T-helper 2 cell (primary cell): Measurements from ENCODE around the gene PCDHGB5.
"Not testable (repeated sequence)": the region's sequence is repeated elsewhere in the genome, so short reads cannot be mapped to it uniquely, and the experiment has no call there.

Experiments
- DNase-seq, 5 experiments: peaks; one replicate each; pipeline versions ENCODE4 v3.0.0 to v3.0.0-alpha.2; 2012 to 2022

Gene PCDHGB5

GRCh38 chr5:141382469-141383294, 15.1 kb upstream of the PCDHGB5 start, which contains the start of gene PCDHGA7:
PCDHGA7 (plus strand) TSS chr5:141382742; CDS start chr5:141382900, 158 bp downstream.
- peak in 1 of 5 experiments; percentile 11 for DNase-seq

- no peak for DNase-seq
Measured at GRCh38 chr5:141383345-141383744, 14.4 kb upstream of the PCDHGB5 start.

- DNase-seq: no peak
Measured at GRCh38 chr5:141384471-141385267, 13.1 kb upstream of the PCDHGB5 start.

- peak in 1 of 5 experiments; percentile 30 for DNase-seq
Measured at GRCh38 chr5:141387557-141388311, 10.0 kb upstream of the PCDHGB5 start, which contains the start of gene PCDHGB4. PCDHGB4 (plus strand) TSS chr5:141387698; CDS start chr5:141387885, 187 bp downstream.

GRCh38 chr5:141388661-141389060, 9.1 kb upstream of the PCDHGB5 start:
- DNase-seq: no peak

- no peak for DNase-seq
Measured at GRCh38 chr5:141389153-141390042, 8.3 kb upstream of the PCDHGB5 start.

GRCh38 chr5:141392429-141393198, 5.1 kb upstream of the PCDHGB5 start, which contains the start of gene PCDHGA8:
PCDHGA8 (plus strand) TSS chr5:141392633; CDS start chr5:141392814, 181 bp downstream.
- DNase-seq: peak in 1 of 5 experiments; percentile 14

GRCh38 chr5:141393267-141393666, 4.5 kb upstream of the PCDHGB5 start:
- no peak for DNase-seq

- DNase-seq: not testable (repeated sequence)
Measured at GRCh38 chr5:141394401-141395187, 3.2 kb upstream of the PCDHGB5 start.

GRCh38 chr5:141398608-141399007, 861 bp downstream of the PCDHGB5 start:
- DNase-seq: no peak

- DNase-seq: no peak
Measured at GRCh38 chr5:141399555-141400258, 2.0 kb downstream of the PCDHGB5 start.

GRCh38 chr5:141402553-141403243, 5.0 kb downstream of the PCDHGB5 start, which contains the start of gene PCDHGA9:
PCDHGA9 (plus strand) TSS chr5:141402778; CDS start chr5:141402953, 175 bp downstream.
- DNase-seq: no peak

GRCh38 chr5:141403387-141403786, 5.6 kb downstream of the PCDHGB5 start:
- no peak for DNase-seq

- DNase-seq: peak in 1 of 5 experiments; percentile 36
Measured at GRCh38 chr5:141407790-141408505, 10.2 kb downstream of the PCDHGB5 start, which contains the start of gene PCDHGB6. PCDHGB6 (plus strand) TSS chr5:141408021; CDS start chr5:141408203, 182 bp downstream.

- no peak for DNase-seq
Measured at GRCh38 chr5:141409598-141410306, 12.0 kb downstream of the PCDHGB5 start.

GRCh38 chr5:141411575-141411974, 13.8 kb downstream of the PCDHGB5 start:
- no peak for DNase-seq
